ENCODE data around the gene SLC13A2. TPM values are rescaled to one million over a fixed set of nuclear protein-coding genes. Genes with fewer than 3 reads are reported as not detected.

Gene SLC13A2
- total RNA-seq, 1 experiment from 2014 or later: not detected

DNA sequence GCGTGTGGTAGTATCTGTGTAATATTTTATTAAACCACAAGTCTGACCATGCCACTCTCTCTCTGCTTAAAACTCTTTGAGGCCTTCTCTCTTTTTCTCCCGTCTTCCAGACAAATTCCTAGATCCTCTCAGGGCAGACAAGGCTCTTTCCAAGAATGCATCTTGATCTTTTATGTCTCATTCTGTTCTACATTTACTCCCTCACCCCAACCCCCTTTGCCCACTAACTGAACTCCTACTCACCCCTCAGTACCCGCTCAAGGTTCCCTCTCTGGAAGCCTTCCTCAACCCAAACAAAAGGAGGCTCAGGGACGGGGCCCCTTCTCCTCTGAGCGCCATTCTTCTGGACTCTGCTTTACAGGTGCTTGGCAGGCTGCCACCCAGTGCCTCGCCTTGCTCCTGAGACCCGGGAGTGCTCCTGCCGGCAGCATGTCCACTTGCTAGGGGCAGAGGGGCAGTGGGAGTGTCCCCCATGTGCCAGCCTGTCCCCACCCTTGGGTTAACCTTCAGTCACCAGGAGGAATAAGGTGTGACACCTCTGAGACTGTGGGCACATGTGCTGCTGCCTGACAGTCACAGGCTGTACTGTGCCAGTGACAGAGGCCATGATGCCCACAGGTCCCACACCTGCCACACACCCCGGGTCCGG is 9.2 kb downstream of the SLC13A2 start:
- ChIA-PET CTCF (no interaction called here), POLR2A (ENCODE audit: low non-redundant PET) (no interaction called here)
- Histone ChIP-seq H3K4me1 (ENCODE audit: insufficient read depth, low read length, poor library complexity, severe bottlenecking) (no peaks in the 10 kb centered on the region), H3K36me3 (ENCODE audit: insufficient read depth, low read length, poor library complexity, severe bottlenecking) (no peaks in the 10 kb centered on the region), H3K27ac (ENCODE audit: low read depth, low read length, poor library complexity, severe bottlenecking) (no peak overlapping the region), H3K9me3 (ENCODE audit: low read depth, low read length, poor library complexity, severe bottlenecking) (no peaks in the 10 kb centered on the region), H3K27me3 (replicated peaks; ENCODE audit: insufficient read depth, low read depth, low read length, poor library complexity) (no peaks in the 10 kb centered on the region), H3K4me3 (ENCODE audit: low read depth, low read length, poor library complexity, severe bottlenecking) (no peak overlapping the region)
- no peak for DNase-seq (ENCODE audit: low spot score)
- TF ChIP-seq, protein P1, sequence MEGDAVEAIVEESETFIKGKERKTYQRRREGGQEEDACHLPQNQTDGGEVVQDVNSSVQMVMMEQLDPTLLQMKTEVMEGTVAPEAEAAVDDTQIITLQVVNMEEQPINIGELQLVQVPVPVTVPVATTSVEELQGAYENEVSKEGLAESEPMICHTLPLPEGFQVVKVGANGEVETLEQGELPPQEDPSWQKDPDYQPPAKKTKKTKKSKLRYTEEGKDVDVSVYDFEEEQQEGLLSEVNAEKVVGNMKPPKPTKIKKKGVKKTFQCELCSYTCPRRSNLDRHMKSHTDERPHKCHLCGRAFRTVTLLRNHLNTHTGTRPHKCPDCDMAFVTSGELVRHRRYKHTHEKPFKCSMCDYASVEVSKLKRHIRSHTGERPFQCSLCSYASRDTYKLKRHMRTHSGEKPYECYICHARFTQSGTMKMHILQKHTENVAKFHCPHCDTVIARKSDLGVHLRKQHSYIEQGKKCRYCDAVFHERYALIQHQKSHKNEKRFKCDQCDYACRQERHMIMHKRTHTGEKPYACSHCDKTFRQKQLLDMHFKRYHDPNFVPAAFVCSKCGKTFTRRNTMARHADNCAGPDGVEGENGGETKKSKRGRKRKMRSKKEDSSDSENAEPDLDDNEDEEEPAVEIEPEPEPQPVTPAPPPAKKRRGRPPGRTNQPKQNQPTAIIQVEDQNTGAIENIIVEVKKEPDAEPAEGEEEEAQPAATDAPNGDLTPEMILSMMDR (conservative IDR thresholded peaks at IDR 0.05; ENCODE audit: low read depth, low read length): no peak
- TF ChIP-seq EZH2 (IDR thresholded peaks at IDR 0.05; ENCODE audit: borderline replicate concordance, low read depth, low read length, poor library complexity, severe bottlenecking): no peak
- BruUV-seq (replicated peaks): no TSS peak
- intact Hi-C loops (cut with micrococcal nuclease; ENCODE audit: unreplicated experiment): no loop called here

DNA sequence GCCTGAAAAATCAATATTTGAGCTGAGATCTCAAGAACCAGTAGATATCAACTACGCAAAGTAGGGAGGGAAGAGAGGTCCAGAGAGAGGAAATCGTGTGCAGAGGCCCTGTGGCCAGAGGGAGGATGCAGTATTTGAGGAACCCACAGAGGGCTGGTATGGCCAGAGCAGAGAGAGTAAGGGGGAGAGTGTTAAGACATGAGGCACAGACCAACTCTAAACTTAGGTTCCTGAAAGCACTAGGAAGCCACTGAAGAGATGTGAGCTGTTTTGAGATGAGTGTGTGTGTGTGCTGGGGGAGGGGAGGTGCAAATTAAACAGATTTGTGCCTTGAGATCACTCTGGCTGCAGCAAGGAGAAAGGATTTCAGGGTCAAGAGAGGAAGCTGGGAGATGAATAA is 10.9 kb downstream of the SLC13A2 start:
- Histone ChIP-seq H3K27me3 (replicated peaks; ENCODE audit: insufficient read depth, low read depth, low read length, poor library complexity) (no peaks in the 10 kb centered on the region), H3K4me3 (ENCODE audit: low read depth, low read length, poor library complexity, severe bottlenecking) (no peak overlapping the region), H3K36me3 (ENCODE audit: insufficient read depth, low read length, poor library complexity, severe bottlenecking) (no peaks in the 10 kb centered on the region), H3K9me3 (ENCODE audit: low read depth, low read length, poor library complexity, severe bottlenecking) (no peaks in the 10 kb centered on the region), H3K27ac (ENCODE audit: low read depth, low read length, poor library complexity, severe bottlenecking) (no peak overlapping the region), H3K4me1 (ENCODE audit: insufficient read depth, low read length, poor library complexity, severe bottlenecking) (no peaks in the 10 kb centered on the region)
- BruUV-seq (replicated peaks): no TSS peak
- intact Hi-C loops (cut with micrococcal nuclease; ENCODE audit: unreplicated experiment): no loop called here
- CTCF ChIA-PET: no interaction called here
- TF ChIP-seq EZH2 (IDR thresholded peaks at IDR 0.05; ENCODE audit: borderline replicate concordance, low read depth, low read length, poor library complexity, severe bottlenecking): no peak
- TF ChIP-seq, protein P1 (conservative IDR thresholded peaks at IDR 0.05; ENCODE audit: low read depth, low read length): no peak
- no peak for DNase-seq (ENCODE audit: low spot score)
- POLR2A ChIA-PET (ENCODE audit: low non-redundant PET): interaction anchor here (0.6 kb wide), 1 partner anchor 46 kb away, joined by 3 read pairs; no protein-coding TSS in a partner anchor

DNA sequence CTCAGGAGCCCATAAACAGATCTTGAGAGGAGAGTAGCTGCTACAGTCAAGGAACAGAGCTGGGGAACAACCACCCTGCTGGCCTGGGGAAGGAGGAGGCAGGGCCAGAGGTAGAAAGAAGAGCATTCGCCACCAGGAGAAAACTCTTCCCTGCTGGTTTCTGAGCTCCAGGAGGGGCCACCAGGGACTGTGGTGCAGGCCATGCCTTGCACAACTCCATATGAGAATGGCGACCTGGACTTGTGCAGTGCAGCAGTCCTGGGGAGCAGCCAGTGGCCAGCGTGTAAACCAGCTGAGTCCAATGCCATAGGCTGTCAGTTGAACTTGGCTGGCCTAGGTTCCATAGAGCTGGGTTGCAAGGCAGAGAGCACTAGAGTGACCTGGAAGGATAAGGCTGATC is 11.6 kb downstream of the SLC13A2 start:
- Histone ChIP-seq H3K27ac (ENCODE audit: low read depth, low read length, poor library complexity, severe bottlenecking) (no peak overlapping the region), H3K27me3 (replicated peaks; ENCODE audit: insufficient read depth, low read depth, low read length, poor library complexity) (no peaks in the 10 kb centered on the region), H3K36me3 (ENCODE audit: insufficient read depth, low read length, poor library complexity, severe bottlenecking) (no peaks in the 10 kb centered on the region), H3K4me3 (ENCODE audit: low read depth, low read length, poor library complexity, severe bottlenecking) (no peak overlapping the region), H3K9me3 (ENCODE audit: low read depth, low read length, poor library complexity, severe bottlenecking) (no peaks in the 10 kb centered on the region), H3K4me1 (ENCODE audit: insufficient read depth, low read length, poor library complexity, severe bottlenecking) (no peaks in the 10 kb centered on the region)
- no peak for TF ChIP-seq EZH2 (IDR thresholded peaks at IDR 0.05; ENCODE audit: borderline replicate concordance, low read depth, low read length, poor library complexity, severe bottlenecking)
- TF ChIP-seq, protein P1 (conservative IDR thresholded peaks at IDR 0.05; ENCODE audit: low read depth, low read length): no peak
- intact Hi-C loops (cut with micrococcal nuclease; ENCODE audit: unreplicated experiment): loop anchor here (5.0 kb wide), 1 partner anchor 688 kb away; no protein-coding TSS in a partner anchor
- CTCF ChIA-PET: no interaction called here
- no TSS peak for BruUV-seq (replicated peaks)
- no peak for DNase-seq (ENCODE audit: low spot score)
- POLR2A ChIA-PET (ENCODE audit: low non-redundant PET): no interaction called here

All from A673 (cell line).